Ovary (tissue), 3 donors: Measurements from ENCODE around the gene PNPO.

Experiments
- CTCF ChIP-seq, 3 donors: fragments of 450-650 bp in 2 of 3; fragments of 200-600 bp in 1 of 3; IDR thresholded peaks; one replicate each; pipeline versions ENCODE4 v1.5.1 to v1.8.0; 2016 to 2022; ENCODE audit warnings: antibody characterized with exemption in 3 of 3, mild to moderate bottlenecking in 1 of 3
- POLR2A ChIP-seq: fragments of 450-650 bp; IDR thresholded peaks from one replicate; pipeline ENCODE4 v1.6.1; 2017; ENCODE audit warnings: antibody characterized with exemption, mild to moderate bottlenecking, moderate library complexity
- donor health status: DM: no; HTN: no; CAD: no.

- TF ChIP-seq CTCF (IDR thresholded peaks at IDR 0.05) (no peak), POLR2A (no peak)
Measured at GRCh38 chr17:47957591-47958490, 16.5 kb downstream of the PNPO start, which contains the start of gene PRR15L.
